NCI-H748 treated with DMSO at 0.1 percent for 48 hours (cell line): ENCODE data around the gene MS4A2.
"Not testable (repeated sequence)": the region's sequence is repeated elsewhere in the genome, so short reads cannot be mapped to it uniquely, and the experiment has no call there.

Source experiments
- DNase-seq: peaks from one replicate; lab custom pipeline; 2025; lab: John Stamatoyannopoulos, UW

The MS4A2 gene

GRCh38 chr11:60088364-60088763 lies at the start of gene MS4A2:
Gene MS4A2, plus strand, starts transcription at chr11:60088664. Its CDS starts 102 bp downstream, at chr11:60088766.
- no peak for DNase-seq

- no peak for DNase-seq
Measured at GRCh38 chr11:60040109-60040508, 48.4 kb upstream of the MS4A2 start, which contains the start of gene OOSP2. Gene OOSP2, plus strand, starts transcription at chr11:60040409. Its CDS starts 51 bp downstream, at chr11:60040460.

- DNase-seq, result not testable (repeated sequence)
Measured at GRCh38 chr11:60050422-60050821, 38.0 kb upstream of the MS4A2 start.

DNA sequence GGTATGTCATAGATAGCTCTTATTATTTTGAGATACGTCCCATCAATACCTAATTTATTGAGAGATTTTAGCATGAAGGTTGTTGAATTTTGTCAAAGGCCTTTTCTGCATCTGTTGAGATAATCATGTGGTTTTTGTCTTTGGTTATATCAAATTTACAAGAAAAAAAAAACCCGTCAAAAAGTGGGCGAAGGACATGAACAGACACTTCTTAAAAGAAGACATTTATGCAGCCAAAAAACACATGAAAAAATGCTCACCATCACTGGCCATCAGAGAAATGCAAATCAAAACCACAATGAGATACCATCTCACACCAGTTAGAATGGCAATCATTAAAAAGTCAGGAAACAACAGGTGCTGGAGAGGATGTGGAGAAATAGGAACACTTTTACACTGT lies 37.6 kb upstream of the MS4A2 start:
- DNase-seq, result not testable (repeated sequence)

DNA sequence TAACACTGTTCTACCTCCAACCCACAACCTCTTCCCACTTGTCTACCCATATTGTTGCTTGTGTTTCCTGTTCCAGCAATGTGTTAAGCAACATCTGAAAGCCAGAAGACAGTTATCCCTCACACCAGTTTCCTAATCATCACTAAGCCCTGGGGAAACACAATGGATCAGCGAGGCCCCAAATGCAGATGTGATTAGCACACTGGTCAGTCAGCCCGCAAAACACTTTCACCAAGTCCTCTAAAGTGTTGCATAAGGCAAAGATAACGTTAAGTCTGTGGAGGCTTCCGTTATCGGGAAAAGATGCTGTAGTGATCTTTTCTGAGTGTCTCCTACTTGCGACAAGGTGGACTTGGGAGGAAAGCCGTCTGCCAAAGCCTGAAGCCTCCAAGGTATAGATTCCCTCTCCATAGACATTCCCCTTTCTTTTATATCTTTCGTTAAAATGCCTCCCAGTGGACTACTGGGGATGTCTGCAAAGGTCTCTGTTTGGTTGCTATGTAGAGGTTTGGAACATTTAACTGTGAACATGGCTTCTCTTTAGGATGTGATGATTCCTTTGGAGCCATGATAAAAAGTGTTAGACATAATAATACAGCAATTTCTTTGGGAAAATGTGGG lies 32.0 kb upstream of the MS4A2 start, which contains the start of gene MS4A3:
TSS of gene MS4A3 (plus strand) at position 317 of the 621 bp plus-strand sequence. CDS start 4,496 bp downstream, outside the sequence.
- DNase-seq, result no peak

GRCh38 chr11:60059052-60059451 lies 29.4 kb upstream of the MS4A2 start:
- no peak for DNase-seq

GRCh38 chr11:60059521-60060240 lies 28.8 kb upstream of the MS4A2 start:
- DNase-seq, result no peak

GRCh38 chr11:60064111-60064510 lies 24.4 kb upstream of the MS4A2 start:
- DNase-seq, result no peak

DNA sequence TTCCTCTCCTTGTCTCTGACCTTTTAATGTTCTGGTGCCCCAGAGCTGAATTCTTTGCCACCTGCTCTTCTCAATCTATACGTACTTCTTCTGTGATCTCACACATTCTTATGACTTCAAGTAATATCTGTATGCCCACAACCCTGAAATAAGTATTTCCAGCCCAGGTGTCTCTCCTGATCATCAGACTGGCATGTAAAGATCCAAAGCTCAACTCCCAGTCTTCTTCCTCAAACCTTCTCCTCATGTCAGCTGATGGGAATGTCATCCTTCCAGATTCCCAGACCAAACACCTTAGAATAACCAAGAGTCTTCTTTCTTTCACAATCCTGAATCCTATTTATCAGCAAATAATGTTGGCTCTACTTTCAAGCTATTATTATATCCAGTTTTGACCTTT lies 22.7 kb upstream of the MS4A2 start:
- DNase-seq, result no peak

DNA sequence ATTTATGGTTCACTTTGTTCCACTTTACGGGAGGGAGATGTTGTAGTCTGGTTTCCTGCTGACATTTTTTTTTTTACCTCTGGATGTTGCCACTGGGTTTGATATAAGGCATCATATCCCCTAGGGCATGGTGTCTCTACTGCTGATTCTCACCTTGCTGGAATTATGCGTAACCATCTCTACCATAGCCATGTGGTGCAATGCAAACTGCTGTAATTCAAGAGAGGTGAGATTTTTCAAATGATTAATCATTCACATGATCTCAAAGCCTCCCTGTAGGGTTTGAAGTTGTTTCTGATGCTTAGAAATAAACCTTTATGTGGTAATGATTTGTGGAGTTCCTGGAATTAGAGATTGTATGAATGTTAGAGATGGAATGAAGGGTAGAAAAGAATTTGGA lies 19.0 kb upstream of the MS4A2 start:
- DNase-seq, result no peak

DNA sequence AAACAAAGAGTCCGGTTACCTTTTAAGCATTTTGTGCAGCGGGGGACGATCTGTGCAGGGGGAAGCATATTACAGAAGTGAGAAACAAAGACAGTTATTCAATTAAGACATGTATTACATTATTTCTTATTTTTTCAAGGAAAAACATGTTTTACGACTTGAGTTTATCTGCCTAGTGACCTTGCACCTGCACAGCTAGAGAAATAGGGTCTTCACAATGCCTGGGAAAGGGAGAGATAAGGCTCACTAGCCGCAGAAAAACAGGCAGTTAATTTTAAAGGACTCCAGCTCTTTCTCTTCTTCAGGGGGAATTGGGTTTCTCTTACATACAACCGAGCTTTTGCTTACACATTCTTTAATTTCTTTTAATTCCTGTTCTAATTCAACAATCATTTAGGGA lies 16.8 kb upstream of the MS4A2 start:
- DNase-seq, result not testable (repeated sequence)

GRCh38 chr11:60077216-60077817 lies 11.1 kb upstream of the MS4A2 start:
- DNase-seq, result no peak

DNA sequence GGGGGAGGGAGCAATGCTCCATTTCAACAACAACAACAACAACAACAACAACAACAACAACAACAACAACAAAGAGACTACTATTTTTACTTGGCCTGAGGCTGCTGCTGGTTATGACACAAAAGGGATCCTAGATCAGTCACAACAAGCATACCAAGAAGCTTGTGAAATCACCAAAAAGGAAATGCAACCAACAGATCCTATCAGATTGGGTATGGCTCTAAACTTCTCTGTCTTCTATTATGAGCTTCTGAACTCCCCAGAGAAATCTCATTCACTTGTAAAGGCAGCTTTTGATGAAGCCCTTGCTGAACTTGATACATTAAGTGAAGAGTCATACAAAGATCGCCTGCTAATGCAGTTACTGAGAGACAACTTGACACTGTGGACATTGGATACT lies 10.5 kb upstream of the MS4A2 start:
- DNase-seq, result no peak

GRCh38 chr11:60078745-60079144 lies 9.7 kb upstream of the MS4A2 start:
- no peak for DNase-seq

GRCh38 chr11:60080535-60080934 lies 7.9 kb upstream of the MS4A2 start:
- no peak for DNase-seq

- no peak for DNase-seq
Measured at GRCh38 chr11:60084631-60085273, 3.7 kb upstream of the MS4A2 start.

DNA sequence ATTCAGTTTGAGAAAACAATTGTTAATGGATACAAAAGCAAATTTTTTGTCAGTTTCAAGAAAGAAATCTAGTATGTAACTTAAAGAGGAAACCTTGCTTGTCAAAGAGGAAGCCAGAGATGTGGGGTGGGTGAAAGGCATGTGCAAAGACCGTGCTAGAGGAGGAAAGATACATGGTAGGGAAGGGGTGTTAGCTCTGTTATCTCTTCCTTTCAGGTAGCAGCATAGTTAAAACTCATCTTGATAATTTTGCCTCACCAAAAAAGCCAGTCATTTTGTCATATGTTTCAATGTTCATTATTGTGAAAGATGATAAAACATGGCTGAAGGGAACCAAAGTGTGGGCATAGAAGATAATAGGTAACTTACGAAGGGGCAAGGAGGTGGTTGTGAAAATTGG lies 2.6 kb upstream of the MS4A2 start:
- DNase-seq, result no peak

GRCh38 chr11:60087239-60087638 lies 1.2 kb upstream of the MS4A2 start:
- no peak for DNase-seq

DNA sequence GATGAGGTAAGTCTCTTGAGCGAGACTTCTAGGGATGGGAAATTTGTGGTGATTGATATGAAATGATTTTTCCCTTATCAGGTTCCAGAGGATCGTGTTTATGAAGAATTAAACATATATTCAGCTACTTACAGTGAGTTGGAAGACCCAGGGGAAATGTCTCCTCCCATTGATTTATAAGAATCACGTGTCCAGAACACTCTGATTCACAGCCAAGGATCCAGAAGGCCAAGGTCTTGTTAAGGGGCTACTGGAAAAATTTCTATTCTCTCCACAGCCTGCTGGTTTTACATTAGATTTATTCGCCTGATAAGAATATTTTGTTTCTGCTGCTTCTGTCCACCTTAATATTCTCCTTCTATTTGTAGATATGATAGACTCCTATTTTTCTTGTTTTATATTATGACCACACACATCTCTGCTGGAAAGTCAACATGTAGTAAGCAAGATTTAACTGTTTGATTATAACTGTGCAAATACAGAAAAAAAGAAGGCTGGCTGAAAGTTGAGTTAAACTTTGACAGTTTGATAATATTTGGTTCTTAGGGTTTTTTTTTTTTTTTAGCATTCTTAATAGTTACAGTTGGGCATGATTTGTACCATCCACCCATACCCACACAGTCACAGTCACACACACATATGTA lies 7.1 kb downstream of the MS4A2 start:
- no peak for DNase-seq

DNA sequence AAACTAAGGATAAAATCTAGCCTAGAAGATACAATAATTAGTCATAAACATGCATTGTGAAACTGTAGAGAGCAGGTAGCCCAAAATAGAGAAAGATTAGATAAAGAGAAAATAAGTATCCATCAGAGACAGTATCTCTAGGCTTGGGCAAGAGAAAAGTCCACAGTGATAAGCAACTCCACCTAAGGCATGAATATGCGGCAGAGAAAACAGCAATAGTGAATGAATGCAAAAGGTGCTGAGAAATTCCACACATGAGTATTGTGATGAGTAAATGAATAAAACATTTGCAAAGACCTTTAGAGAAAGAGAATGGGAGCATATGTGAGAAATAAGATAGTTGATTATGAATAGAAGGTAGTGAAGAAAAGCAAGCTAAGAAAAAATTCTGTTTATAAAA lies 8.7 kb downstream of the MS4A2 start:
- DNase-seq, result no peak

DNA sequence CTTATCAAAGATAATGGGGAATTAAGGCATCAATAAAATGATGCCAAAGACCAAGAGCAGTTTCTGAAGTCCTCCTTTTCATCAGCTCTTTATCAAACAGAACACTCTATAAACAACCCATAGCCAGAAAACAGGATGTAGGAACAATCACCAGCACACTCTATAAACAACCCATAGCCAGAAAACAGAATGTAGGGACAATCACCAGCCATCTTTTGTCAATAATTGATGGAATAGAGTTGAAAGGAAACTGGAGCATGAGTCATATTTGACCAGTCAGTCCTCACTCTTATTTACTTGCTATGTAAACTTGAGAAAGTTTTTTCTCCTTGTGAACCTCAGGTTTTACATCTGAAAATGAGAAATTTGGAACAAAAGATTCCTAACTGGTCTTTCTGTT lies 10.0 kb downstream of the MS4A2 start:
- DNase-seq, result no peak

- DNase-seq, result no peak
Measured at GRCh38 chr11:60100516-60100915, 12.1 kb downstream of the MS4A2 start.
